Tibial nerve (tissue), 4 donors: ENCODE results near the gene ARHGAP6.

Experiments used
- CTCF ChIP-seq, 5 experiments: fragments of 200-600 bp in 3 of 5; fragments of 450-650 bp in 2 of 5; sonication (generic) in 3 of 5; IDR thresholded peaks; one replicate each; pipeline ENCODE4 v1.5.1; 2016 to 2019; ENCODE audit warnings: antibody characterized with exemption in 5 of 5, mild to moderate bottlenecking in 3 of 5, moderate library complexity in 2 of 5
- EP300 ChIP-seq, 2 donors: sonication (generic); formaldehyde crosslinking; IDR thresholded peaks; one replicate each; pipeline ENCODE4 v1.6.1; 2017; ENCODE audit warnings: antibody characterized with exemption in 2 of 2, mild to moderate bottlenecking in 1 of 2
- POLR2A ChIP-seq, 2 donors: fragments of 450-650 bp; IDR thresholded peaks; one replicate each; pipeline ENCODE4 v1.6.1; 2017; ENCODE audit warnings: antibody characterized with exemption in 2 of 2, mild to moderate bottlenecking in 2 of 2, moderate library complexity in 2 of 2

DNA sequence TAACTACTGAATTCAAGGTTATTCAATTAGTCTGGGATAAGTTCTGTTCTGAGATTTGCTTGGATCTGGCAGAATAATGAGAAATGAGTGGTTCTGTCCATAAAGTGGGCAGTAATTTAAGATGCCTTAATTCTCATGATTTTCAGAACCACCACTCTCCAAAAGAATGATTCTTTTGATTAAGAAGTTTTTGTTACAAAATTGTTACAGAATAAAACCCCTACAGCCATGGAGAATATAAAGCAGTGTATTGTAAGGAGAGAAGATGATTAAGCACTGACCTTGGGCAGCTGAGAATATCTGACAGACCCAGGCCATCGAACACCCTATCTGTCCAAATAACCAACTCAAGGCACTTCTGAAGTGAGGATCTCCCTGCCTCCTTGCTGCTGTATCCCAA, 360.1 kb downstream of the ARHGAP6 start:
- TF ChIP-seq POLR2A (IDR thresholded peaks at IDR 0.05): no peak
- TF ChIP-seq CTCF (IDR thresholded peaks at IDR 0.05): no peak
- no peak for TF ChIP-seq EP300 (IDR thresholded peaks at IDR 0.05)
